Panc1 (cell line): ENCODE measurements around the gene TMCC1. TPM values are rescaled to one million over a fixed set of nuclear protein-coding genes. Genes with fewer than 3 reads are reported as not detected.
"Not testable (repeated sequence)": the region's sequence is repeated elsewhere in the genome, so short reads cannot be mapped to it uniquely, and the experiment has no call there.

Source experiments
- ATAC-seq: fragments of 200-7000 bp; cut with Tn5 transposase; 2 replicates; pipeline ENCODE4 v1.9.1; 2020; ENCODE audit warnings: mild to moderate bottlenecking, moderate library complexity
- BruUV-seq: library from RNA; stranded (reverse); fragments of 400-500 nt; replicated peaks from 2 replicates; lab custom pipeline; 2021; lab: Mats Ljungman, UMichigan
- CTCF ChIA-PET: fragments of 300-600 bp; sonication (Branson Sonifier 250); formaldehyde crosslinking; loops from one replicate; lab custom pipeline; 2022; ENCODE audit warnings: antibody characterized with exemption; lab: Charles Lee
- POLR2A ChIA-PET: fragments of 300-600 bp; sonication (Branson Sonifier 250); formaldehyde crosslinking; loops from one replicate; lab custom pipeline; 2022; ENCODE audit warnings: antibody characterized with exemption; lab: Charles Lee
- DNase-seq: peaks from one replicate; pipeline ENCODE4 v3.0.0-alpha.2; 2010; ENCODE audit warnings: low read depth, low spot score
- H3K27ac ChIP-seq: 2 replicates; pipeline ENCODE4 v1.5.1; 2011; ENCODE audit warnings: mild to moderate bottlenecking, low read length, inconsistent platforms
- H3K27me3 ChIP-seq: fragments of 200-500 bp; sonication (Bioruptor generic); 2 replicates; pipeline ENCODE4 v1.6.0; 2014; ENCODE audit warnings: low read length, inconsistent platforms; ENCODE audit not compliant: control insufficient read depth, insufficient read depth
- H3K36me3 ChIP-seq: fragments of 200-500 bp; sonication (Bioruptor generic); 2 replicates; pipeline ENCODE4 v1.5.1; 2014; ENCODE audit warnings: inconsistent platforms, mild to moderate bottlenecking, low read length, moderate library complexity; ENCODE audit not compliant: control insufficient read depth, insufficient read depth
- H3K4me1 ChIP-seq: 2 replicates; pipeline ENCODE4 v1.5.1; 2011; ENCODE audit warnings: inconsistent platforms, mild to moderate bottlenecking, low read length, moderate library complexity; ENCODE audit not compliant: control insufficient read depth, insufficient read depth
- H3K4me3 ChIP-seq, 2 experiments: 2 replicates each; pipeline ENCODE4 v1.5.1; 2011 to 2012; ENCODE audit warnings: low read depth in 2 of 2, low read length in 2 of 2, mild to moderate bottlenecking in 2 of 2, inconsistent platforms in 1 of 2, moderate library complexity in 1 of 2
- H3K9me3 ChIP-seq: fragments of 200-500 bp; sonication (Bioruptor generic); 2 replicates; pipeline ENCODE4 v1.5.1; 2014; ENCODE audit warnings: low read depth, mild to moderate bottlenecking, inconsistent platforms, low read length, moderate library complexity; ENCODE audit not compliant: control insufficient read depth, insufficient read depth
- POLR2AphosphoS5 ChIP-seq: IDR thresholded peaks from 2 replicates; pipeline ENCODE4 v1.6.1; 2012; ENCODE audit warnings: mild to moderate bottlenecking, low read depth, low read length, moderate library complexity
- SIN3A ChIP-seq: IDR thresholded peaks from 2 replicates; pipeline ENCODE4 v1.6.1; 2012; ENCODE audit warnings: low read depth, mild to moderate bottlenecking, low read length, moderate library complexity, borderline replicate concordance; ENCODE audit not compliant: insufficient read depth
- TCF7L2 ChIP-seq: IDR thresholded peaks from 2 replicates; pipeline ENCODE4 v1.6.1; 2011; ENCODE audit warnings: mild to moderate bottlenecking, low read depth, low read length, inconsistent platforms
- in situ Hi-C: cut with HindIII; loops from 2 replicates; pipeline ENCODE4 v1.10.0; 2016; ENCODE audit warnings: low sequenced_read_pairs, low pct_unique_long_range_greater_than_20kb
- intact Hi-C: fragments of 100-400 bp; cut with micrococcal nuclease; formaldehyde crosslinking; loops from one replicate; pipeline ENCODE4 v1.10.0; 2022; ENCODE audit not compliant: unreplicated experiment
- total RNA-seq: library from RNA; stranded (reverse); gene quantifications from one replicate; pipeline ENCODE4 v1.2.1, GENCODE V29; 2021; ENCODE audit not compliant: unreplicated experiment
- TF ChIP-seq, protein P1 (sequence below): fragments of 450-650 bp; IDR thresholded peaks from 2 replicates; pipeline ENCODE4 v1.5.1; 2017; ENCODE audit warnings: mild to moderate bottlenecking
- TF ChIP-seq, protein P2 (sequence below), 2 experiments: IDR thresholded peaks; 2 replicates each; pipeline ENCODE4 v1.6.1; 2011 to 2012; ENCODE audit warnings: low read depth in 2 of 2, control low read depth in 1 of 2, low read length in 1 of 2, mild to moderate bottlenecking in 1 of 2, moderate library complexity in 1 of 2; ENCODE audit not compliant: insufficient read depth in 1 of 2

Gene TMCC1
- total RNA-seq, 1 experiment from 2014 or later: 33.2 TPM

DNA sequence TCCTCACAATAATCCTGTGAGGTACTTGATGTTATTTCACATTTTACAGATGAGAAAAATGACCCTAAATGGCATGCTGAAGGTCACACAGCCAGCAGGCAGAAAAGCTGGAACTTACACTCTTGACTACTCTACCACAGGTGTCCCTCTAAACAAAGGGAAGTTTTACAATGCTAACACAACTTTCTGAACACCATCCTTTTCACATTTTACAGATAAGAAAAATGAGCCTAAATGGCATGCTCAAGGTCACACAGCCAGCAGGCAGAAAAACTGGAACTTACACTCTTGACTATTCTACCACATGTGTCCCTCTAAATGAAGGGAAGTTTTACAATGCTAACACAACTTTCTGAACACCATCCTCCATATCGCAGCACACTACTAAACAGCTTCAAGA is 35.6 kb downstream of the TMCC1 start:
- BruUV-seq: no TSS peak
- no peaks in the 10 kb centered on the region; the same call in 1 of the 2 replicates for H3K4me1 ChIP-seq
- H3K9me3 ChIP-seq: no peaks in the 10 kb centered on the region
- ChIA-PET CTCF (no interaction called here), POLR2A (no interaction called here)
- no peak for TF ChIP-seq POLR2AphosphoS5
- H3K36me3 ChIP-seq: no peaks in the 10 kb centered on the region
- no peak overlapping the region for H3K4me3 ChIP-seq
- in situ Hi-C loops (no loop called here), intact Hi-C loops (no loop called here)
- no peak overlapping the region for H3K27ac ChIP-seq
- ATAC-seq (no peak), DNase-seq (no peak)
- H3K27me3 ChIP-seq: no peaks in the 10 kb centered on the region

DNA sequence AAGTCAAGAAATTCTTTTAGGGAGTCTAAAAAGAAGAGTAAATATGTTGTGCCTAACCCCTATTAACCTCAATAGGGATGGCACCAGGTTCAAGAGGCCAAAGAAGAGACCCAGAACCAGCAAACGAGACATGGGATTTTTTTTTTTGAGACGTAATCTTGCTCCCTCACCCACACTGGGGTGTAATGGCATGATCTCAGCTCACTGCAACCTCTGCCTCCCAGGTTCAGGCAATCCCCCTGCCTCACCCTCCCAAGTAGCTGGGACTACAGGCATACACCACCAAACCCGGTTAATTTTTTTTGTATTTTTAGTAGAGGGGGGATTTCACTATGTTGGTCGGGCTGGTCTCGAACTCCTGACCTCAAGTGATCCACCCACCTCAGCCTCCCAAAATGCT is 36.7 kb downstream of the TMCC1 start:
- intact Hi-C loops, H3K4me3 ChIP-seq, H3K4me1 ChIP-seq, H3K36me3 ChIP-seq, H3K9me3 ChIP-seq, DNase-seq, ATAC-seq, H3K27ac ChIP-seq, in situ Hi-C loops, BruUV-seq, H3K27me3 ChIP-seq: not testable (repeated sequence)
- CTCF ChIA-PET: interaction anchor here (0.7 kb wide), 1 partner anchor 85 kb away, joined by 3 read pairs; no protein-coding TSS in a partner anchor
- POLR2A ChIA-PET: interaction anchor here (0.6 kb wide), 1 partner anchor 392 kb away, joined by 10 read pairs; no protein-coding TSS in a partner anchor

DNA sequence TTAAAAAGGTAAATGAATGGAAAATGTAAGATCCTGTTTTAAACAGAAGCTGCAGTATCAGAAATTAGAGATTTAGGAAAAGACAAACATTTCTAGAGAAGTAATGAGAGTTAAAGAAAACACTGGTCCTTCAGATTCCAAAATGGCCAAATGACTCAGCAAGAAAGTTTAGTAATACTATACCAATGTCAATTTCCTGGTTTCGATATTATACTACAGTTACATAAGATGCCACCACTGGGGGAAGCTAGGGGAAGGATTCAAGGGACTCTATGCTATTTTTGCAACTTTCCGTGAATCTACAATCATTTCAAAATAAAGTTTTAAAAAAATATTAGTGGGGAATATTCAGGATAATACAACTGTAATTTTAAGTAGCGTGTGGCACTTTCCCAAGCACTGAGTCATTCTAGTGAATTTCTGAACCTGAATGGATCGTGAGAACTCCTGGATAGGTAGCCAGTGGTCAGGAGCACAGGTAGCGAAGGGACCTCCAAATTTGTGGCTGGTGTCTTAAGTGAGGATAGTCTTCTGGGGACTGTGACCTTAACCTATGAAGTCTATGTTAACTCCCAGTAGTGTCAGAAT is 37.6 kb downstream of the TMCC1 start:
- Histone ChIP-seq H3K4me1 (no peaks in the 10 kb centered on the region; the same call in 1 of the 2 replicates), H3K27me3 (no peaks in the 10 kb centered on the region), H3K27ac (peak overlapping the region; percentile 1; the same call in 1 of the 2 replicates), H3K36me3 (no peaks in the 10 kb centered on the region), H3K4me3 (no peak overlapping the region), H3K9me3 (no peaks in the 10 kb centered on the region)
- ChIA-PET CTCF (no interaction called here), POLR2A (no interaction called here)
- intact Hi-C loops: no loop called here
- DNase-seq (no peak), ATAC-seq (no peak)
- TF ChIP-seq POLR2AphosphoS5 (no peak), TCF7L2 (no peak), SIN3A (no peak)
- TF ChIP-seq, protein P1, sequence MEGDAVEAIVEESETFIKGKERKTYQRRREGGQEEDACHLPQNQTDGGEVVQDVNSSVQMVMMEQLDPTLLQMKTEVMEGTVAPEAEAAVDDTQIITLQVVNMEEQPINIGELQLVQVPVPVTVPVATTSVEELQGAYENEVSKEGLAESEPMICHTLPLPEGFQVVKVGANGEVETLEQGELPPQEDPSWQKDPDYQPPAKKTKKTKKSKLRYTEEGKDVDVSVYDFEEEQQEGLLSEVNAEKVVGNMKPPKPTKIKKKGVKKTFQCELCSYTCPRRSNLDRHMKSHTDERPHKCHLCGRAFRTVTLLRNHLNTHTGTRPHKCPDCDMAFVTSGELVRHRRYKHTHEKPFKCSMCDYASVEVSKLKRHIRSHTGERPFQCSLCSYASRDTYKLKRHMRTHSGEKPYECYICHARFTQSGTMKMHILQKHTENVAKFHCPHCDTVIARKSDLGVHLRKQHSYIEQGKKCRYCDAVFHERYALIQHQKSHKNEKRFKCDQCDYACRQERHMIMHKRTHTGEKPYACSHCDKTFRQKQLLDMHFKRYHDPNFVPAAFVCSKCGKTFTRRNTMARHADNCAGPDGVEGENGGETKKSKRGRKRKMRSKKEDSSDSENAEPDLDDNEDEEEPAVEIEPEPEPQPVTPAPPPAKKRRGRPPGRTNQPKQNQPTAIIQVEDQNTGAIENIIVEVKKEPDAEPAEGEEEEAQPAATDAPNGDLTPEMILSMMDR: no peak
- TF ChIP-seq, protein P2, sequence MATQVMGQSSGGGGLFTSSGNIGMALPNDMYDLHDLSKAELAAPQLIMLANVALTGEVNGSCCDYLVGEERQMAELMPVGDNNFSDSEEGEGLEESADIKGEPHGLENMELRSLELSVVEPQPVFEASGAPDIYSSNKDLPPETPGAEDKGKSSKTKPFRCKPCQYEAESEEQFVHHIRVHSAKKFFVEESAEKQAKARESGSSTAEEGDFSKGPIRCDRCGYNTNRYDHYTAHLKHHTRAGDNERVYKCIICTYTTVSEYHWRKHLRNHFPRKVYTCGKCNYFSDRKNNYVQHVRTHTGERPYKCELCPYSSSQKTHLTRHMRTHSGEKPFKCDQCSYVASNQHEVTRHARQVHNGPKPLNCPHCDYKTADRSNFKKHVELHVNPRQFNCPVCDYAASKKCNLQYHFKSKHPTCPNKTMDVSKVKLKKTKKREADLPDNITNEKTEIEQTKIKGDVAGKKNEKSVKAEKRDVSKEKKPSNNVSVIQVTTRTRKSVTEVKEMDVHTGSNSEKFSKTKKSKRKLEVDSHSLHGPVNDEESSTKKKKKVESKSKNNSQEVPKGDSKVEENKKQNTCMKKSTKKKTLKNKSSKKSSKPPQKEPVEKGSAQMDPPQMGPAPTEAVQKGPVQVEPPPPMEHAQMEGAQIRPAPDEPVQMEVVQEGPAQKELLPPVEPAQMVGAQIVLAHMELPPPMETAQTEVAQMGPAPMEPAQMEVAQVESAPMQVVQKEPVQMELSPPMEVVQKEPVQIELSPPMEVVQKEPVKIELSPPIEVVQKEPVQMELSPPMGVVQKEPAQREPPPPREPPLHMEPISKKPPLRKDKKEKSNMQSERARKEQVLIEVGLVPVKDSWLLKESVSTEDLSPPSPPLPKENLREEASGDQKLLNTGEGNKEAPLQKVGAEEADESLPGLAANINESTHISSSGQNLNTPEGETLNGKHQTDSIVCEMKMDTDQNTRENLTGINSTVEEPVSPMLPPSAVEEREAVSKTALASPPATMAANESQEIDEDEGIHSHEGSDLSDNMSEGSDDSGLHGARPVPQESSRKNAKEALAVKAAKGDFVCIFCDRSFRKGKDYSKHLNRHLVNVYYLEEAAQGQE (IDR thresholded peaks at IDR 0.05; ENCODE audit: insufficient read depth in 1 of 2, low read depth in 2 of 2, low read length in 1 of 2): no peak
- in situ Hi-C loops: no loop called here
- BruUV-seq: TSS peak; percentile 8
